GM10847 (cell line): Measurements from ENCODE around the gene CHGA.

ENCODE experiments used
- POLR2A ChIP-seq: IDR thresholded peaks from 2 replicates; pipeline ENCODE4 v1.6.1; 2011; ENCODE audit not compliant: insufficient read length; ENCODE audit errors: extremely low read depth

Gene CHGA

DNA sequence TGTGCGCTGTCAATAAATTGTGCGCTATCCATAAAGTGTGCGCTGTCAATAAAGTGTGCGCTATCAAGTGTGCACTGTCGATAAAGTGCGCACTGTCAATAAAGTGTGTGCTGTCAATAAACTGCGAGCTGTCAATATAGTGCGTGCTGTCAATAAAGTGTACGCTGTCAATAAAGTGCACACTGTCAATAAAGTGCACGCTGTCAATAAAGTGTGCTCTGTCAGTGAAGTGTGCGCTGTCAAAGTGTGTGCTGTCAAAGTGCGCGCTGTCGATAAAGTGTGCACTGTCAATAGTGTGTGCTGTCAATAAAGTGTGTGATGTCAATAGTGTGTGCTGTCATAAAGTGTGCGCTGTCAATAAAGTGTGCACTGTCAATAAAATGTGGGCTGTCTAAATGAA, 2.9 kb upstream of the CHGA start:
- no peak for TF ChIP-seq POLR2A

DNA sequence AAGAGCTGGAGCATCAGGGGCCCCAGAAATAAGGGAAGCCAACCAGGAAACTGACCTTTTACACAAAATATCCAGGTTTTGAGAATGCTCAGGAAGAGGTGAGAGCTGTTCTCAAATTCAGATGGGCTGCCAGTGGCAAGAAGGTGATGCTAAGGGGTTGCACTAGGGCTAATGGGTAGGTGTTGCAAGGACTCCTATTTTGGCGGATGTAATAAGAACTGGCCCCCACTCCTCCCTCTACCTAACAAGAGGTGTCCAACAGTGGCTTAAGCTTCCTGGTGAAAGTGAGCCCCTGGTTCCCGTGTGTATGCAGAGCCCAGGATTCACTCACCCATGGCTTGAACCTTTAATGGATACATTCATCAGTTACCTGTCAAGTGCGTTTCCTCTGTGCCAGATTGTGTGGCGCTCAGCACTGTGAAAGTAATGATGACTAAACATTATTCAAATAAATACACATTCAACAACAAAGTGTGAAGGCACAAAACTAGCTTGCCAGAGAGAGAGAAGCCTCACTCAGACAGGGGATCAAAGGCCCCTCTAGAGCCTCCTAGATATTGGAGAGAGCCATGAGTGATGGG, 705 bp upstream of the CHGA start:
- no peak for TF ChIP-seq POLR2A

DNA sequence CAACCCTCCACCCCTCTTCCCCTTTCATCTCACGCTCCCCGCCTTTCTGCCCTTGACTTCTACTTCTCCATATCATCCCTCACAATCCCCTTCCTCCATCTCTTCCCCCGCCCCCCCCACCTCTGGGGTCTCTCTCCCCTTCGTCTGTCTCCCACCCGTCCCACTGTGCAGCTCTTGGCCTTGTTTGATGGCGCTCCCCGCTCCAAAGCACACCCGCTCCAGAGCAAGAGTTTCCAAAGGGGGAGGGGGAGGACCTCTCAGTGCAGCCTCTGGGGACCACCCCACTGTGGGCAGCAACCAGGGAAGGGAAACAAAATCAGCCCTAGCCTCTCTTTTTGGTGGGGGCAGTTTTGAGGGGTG, 774 bp downstream of the CHGA start:
- no peak for TF ChIP-seq POLR2A

DNA sequence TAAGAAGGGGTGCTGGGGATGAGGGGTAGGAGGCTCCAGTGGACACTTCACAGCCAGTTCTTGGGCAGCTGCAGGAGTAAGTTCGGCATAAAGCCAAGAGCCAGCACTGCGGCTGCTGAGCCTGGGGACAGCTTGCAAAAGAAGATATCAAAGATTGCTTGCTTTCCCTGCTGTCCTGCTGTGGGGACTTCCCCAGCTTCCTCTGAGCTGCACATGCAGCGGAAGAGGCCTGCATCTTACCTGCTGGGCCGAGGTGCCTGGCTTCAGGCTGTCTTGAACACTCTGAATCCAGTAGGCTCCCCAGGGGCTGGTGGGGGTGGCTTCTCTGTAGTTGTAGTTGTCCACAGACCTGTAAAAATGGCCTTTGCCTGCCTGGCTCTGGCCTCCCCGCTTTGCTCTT, 1.3 kb downstream of the CHGA start:
- no peak for TF ChIP-seq POLR2A

- TF ChIP-seq POLR2A = no peak
These were observed 2.5 kb downstream of the CHGA start for GRCh38 chr14:92925446-92925845.

GRCh38 chr14:92926180-92926845, 3.4 kb downstream of the CHGA start:
- no peak for TF ChIP-seq POLR2A

DNA sequence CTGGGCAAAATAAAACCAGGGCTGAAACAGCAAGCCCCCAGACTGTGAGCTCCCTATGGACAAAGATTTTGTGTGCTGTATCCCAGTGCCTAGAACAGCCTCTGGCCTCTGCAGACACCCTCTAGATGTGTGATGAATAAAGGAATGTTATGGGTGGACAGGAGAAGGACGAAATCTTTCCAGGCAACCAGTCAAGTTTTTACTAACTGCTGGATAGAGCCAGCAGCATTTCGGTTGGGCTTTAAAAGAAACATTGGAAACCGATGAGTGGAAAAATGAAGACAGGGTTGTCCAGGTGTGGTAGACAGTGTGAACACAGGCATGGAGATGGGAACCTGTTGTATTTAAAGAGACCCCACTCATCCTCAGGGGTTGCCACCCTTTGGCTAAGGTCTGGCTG, 4.0 kb downstream of the CHGA start:
- TF ChIP-seq POLR2A = no peak

DNA sequence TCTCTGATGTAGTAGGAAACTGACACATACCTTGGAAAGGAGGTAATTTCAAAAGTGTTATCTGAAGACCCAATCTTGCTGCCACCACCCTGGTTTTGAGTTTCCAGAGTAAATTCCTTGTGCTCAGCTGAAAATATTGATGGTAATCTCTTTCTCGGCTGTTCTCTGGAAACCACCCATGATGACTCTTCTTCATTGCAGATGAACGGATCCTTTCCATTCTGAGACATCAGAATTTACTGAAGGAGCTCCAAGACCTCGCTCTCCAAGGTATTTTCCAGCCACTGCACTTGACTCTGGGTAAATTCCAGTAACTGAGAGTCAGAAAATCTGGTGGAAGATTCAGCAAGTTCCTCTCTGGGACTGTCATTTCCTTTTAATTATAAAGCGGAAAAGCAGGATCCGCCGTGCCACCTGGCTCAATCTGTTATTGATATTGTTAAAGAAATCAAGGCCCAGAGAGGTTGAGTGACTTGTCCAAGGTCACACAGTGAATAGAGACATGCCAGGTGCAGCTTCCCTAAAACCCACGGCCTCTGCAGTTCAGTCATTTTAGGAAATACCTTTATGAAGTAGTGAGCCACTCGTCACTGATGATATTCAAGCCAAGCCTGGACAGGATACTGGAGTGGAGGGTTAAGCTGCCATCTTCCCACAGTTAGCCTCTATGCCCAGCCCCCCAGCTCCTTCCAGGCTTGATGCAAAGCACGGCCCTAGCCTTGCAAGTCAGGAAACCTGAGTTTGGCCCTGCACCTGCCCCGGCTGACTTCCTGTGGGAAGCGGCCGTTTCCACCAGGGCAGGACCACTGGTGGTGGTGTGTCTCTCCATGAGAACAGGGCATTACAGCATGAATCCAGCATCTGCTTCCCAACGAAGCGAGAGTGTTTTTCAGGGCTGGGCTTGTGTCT, 4.7 kb downstream of the CHGA start:
- no peak for TF ChIP-seq POLR2A

DNA sequence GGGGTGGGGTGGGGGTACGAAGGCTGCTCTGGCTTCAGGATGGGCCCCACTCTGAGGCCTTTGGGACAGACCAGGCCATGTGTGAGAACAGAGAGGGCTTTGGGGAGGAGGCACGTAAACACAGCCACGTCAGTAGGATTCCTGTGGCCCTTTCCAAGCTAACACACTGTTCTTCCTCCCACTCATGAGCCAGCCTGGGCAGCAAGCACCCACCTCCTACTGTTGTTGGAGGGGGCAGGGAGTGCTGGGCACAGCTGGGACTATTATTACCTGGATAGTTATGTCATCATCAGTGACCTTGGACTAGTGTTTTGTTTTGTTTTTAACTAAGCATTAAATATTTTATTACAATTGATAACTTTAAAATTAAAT, 5.3 kb downstream of the CHGA start:
- no peak for TF ChIP-seq POLR2A

- no peak for TF ChIP-seq POLR2A
These were observed 6.2 kb downstream of the CHGA start for GRCh38 chr14:92928961-92929688.

- TF ChIP-seq POLR2A = no peak
These were observed 7.0 kb downstream of the CHGA start for GRCh38 chr14:92929689-92930608.

- TF ChIP-seq POLR2A = no peak
These were observed 8.0 kb downstream of the CHGA start for GRCh38 chr14:92930737-92931602.

DNA sequence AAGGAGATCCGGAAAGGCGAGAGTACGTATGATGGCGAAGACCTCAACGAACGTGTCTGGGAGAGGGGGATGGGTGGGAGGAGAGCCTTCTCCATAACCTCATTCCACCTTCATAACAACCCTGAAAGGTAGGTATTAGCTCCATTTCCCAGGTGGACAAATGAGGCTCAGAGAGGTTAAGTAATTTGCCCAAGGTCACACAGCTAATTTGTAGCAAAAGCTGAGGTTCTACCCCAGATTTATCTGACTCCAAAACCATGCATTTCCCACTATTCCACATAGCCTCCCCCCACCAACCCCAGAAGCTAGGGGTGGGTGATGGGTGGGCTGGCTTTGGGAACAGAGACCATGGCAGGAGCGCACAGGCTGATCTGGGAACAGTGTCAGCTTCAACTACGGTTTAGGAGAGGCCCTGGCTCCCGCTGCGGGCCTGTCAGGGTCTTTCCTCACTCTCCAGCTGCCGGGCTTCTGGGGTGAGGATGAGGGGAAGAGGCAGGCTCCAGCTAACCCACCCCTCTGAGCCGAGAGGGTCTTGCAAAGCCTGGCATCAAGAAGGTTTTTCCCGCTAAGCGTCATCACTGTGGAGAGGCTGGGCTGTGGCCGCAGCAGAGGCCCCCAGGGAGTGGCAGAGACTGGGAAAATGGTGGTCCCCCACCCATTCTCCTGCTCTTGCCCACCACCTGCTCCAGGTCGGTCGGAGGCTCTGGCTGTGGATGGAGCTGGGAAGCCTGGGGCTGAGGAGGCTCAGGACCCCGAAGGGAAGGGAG, 8.9 kb downstream of the CHGA start:
- no peak for TF ChIP-seq POLR2A
